SK-N-SH (cell line): Measurements from ENCODE around the gene CARD14. TPM values are rescaled to one million over a fixed set of nuclear protein-coding genes. Genes with fewer than 3 reads are reported as not detected.

ENCODE experiments used
- CTCF ChIA-PET: fragments of 300-600, 350-600 bp; formaldehyde crosslinking; extraction: SDS; loops from one replicate; lab custom pipeline; 2021; lab: Yijun Ruan, JAX
- POLR2A ChIA-PET: fragments of 350-600 bp; sonication (Branson Sonifier 250); formaldehyde crosslinking; extraction: SDS; loops from one replicate; lab custom pipeline; 2020; ENCODE audit warnings: antibody characterized with exemption, inconsistent platforms; lab: Yijun Ruan, JAX
- DNase-seq: peaks from one replicate; pipeline ENCODE4 v3.0.0; 2012
- H2AFZ ChIP-seq: fragments of 200-600 bp; sonication (generic); 2 replicates; pipeline ENCODE4 v1.8.1; 2016; ENCODE audit warnings: antibody characterized with exemption, mild to moderate bottlenecking, low read depth
- H3F3A ChIP-seq: fragments of 200-600 bp; sonication (generic); replicated peaks from 2 replicates; pipeline ENCODE3; 2016; ENCODE audit warnings: antibody characterized with exemption, mild to moderate bottlenecking; ENCODE audit not compliant: insufficient read depth
- H3K27ac ChIP-seq, 2 experiments: fragments of 200-500 bp in 1 of 2; fragments of 200-600 bp in 1 of 2; sonication (Bioruptor generic) in 1 of 2; sonication (generic), shearing (Covaris generic) in 1 of 2; 2 replicates each; pipeline versions ENCODE4 v1.5.1 to v1.6.1; 2014 to 2016; ENCODE audit warnings: low read depth in 2 of 2, inconsistent platforms in 1 of 2, low read length in 1 of 2, mild to moderate bottlenecking in 1 of 2, mixed read lengths in 1 of 2
- H3K27me3 ChIP-seq: fragments of 200-600 bp; sonication (generic), shearing (Covaris generic); 2 replicates; pipeline ENCODE4 v1.6.1; 2016; ENCODE audit warnings: mixed run types; ENCODE audit not compliant: insufficient read depth
- H3K36me3 ChIP-seq, 2 experiments: fragments of 200-500 bp in 1 of 2; fragments of 200-600 bp in 1 of 2; sonication (Bioruptor generic) in 1 of 2; sonication (generic) in 1 of 2; replicated peaks in 1 of 2; 2 replicates each; pipeline versions ENCODE3 to v1.5.1; 2014 to 2016; ENCODE audit warnings: low read length in 1 of 2, mild to moderate bottlenecking in 1 of 2; ENCODE audit not compliant: insufficient read depth in 2 of 2, control insufficient read depth in 1 of 2
- H3K4me1 ChIP-seq, 2 experiments: fragments of 200-500 bp in 1 of 2; fragments of 200-600 bp in 1 of 2; sonication (Bioruptor generic) in 1 of 2; sonication (generic), shearing (Covaris generic) in 1 of 2; 2 replicates each; pipeline versions ENCODE4 v1.5.1 to v1.6.1; 2014 to 2016; ENCODE audit warnings: low read depth in 1 of 2, low read length in 1 of 2, mixed run types in 1 of 2; ENCODE audit not compliant: insufficient read depth in 2 of 2, control insufficient read depth in 1 of 2
- H3K4me2 ChIP-seq: fragments of 200-600 bp; sonication (generic), shearing (Covaris generic); 2 replicates; pipeline ENCODE4 v1.6.1; 2017; ENCODE audit warnings: mixed run types
- H3K4me3 ChIP-seq, 2 experiments: fragments of 200-500 bp in 1 of 2; fragments of 200-600 bp in 1 of 2; sonication (Bioruptor generic) in 1 of 2; sonication (generic), shearing (Covaris generic) in 1 of 2; 2 replicates each; pipeline versions ENCODE4 v1.5.1 to v1.8.1; 2014 to 2016; ENCODE audit warnings: low read depth in 2 of 2, inconsistent platforms in 1 of 2, low read length in 1 of 2, mild to moderate bottlenecking in 1 of 2, mixed read lengths in 1 of 2, moderate library complexity in 1 of 2
- H3K79me2 ChIP-seq: fragments of 200-600 bp; sonication (generic); 2 replicates; pipeline ENCODE4 v1.8.1; 2017; ENCODE audit warnings: mild to moderate bottlenecking; ENCODE audit not compliant: insufficient read depth
- H3K9ac ChIP-seq: fragments of 200-600 bp; sonication (generic); 2 replicates; pipeline ENCODE4 v1.6.1; 2017; ENCODE audit warnings: mixed run types
- H3K9me2 ChIP-seq: fragments of 200-600 bp; sonication (generic); 2 replicates; pipeline ENCODE4 v1.6.1; 2017; ENCODE audit warnings: mixed run types
- H3K9me3 ChIP-seq: fragments of 200-600 bp; sonication (generic); 2 replicates; pipeline ENCODE4 v1.6.1; 2017; ENCODE audit warnings: mixed run types, mild to moderate bottlenecking, moderate library complexity
- H4K20me1 ChIP-seq: fragments of 200-600 bp; sonication (generic); 2 replicates; pipeline ENCODE4 v1.6.1; 2017; ENCODE audit warnings: mild to moderate bottlenecking, mixed run types; ENCODE audit not compliant: insufficient read depth
- EP300 ChIP-seq, 2 experiments: IDR thresholded peaks; 2 replicates each; pipeline versions ENCODE4 v1.4.0 to v1.6.1; 2012; ENCODE audit warnings: borderline replicate concordance in 1 of 2, low read depth in 1 of 2, low read length in 1 of 2
- FOSL2 ChIP-seq: IDR thresholded peaks from 2 replicates; pipeline ENCODE4 v1.4.0; 2012; ENCODE audit warnings: low read depth, mild to moderate bottlenecking, moderate library complexity, borderline replicate concordance
- FOXJ3 ChIP-seq: sonication (generic); formaldehyde crosslinking; IDR thresholded peaks from 2 replicates; pipeline ENCODE4 v1.5.1; 2020; ENCODE audit warnings: mild to moderate bottlenecking, missing genetic modification reagents
- GATA2 ChIP-seq: sonication (generic); formaldehyde crosslinking; IDR thresholded peaks from 2 replicates; pipeline ENCODE4 v1.5.0; 2020; ENCODE audit warnings: mild to moderate bottlenecking, missing genetic modification reagents
- IRF3 ChIP-seq: fragments of 150-350 bp; IDR thresholded peaks from 2 replicates; pipeline ENCODE4 v1.6.1; 2016; ENCODE audit warnings: mild to moderate bottlenecking, low read depth, low read length
- JUND ChIP-seq: IDR thresholded peaks from 2 replicates; pipeline ENCODE4 v1.4.0; 2012
- MEF2A ChIP-seq: IDR thresholded peaks from 2 replicates; pipeline ENCODE4 v1.4.0; 2012; ENCODE audit warnings: low read depth, borderline replicate concordance
- MXI1 ChIP-seq: IDR thresholded peaks from 2 replicates; pipeline ENCODE4 v1.6.1; 2012; ENCODE audit warnings: mild to moderate bottlenecking, low read depth, low read length, improper control_type of control experiment
- POLR2AphosphoS5 ChIP-seq: IDR thresholded peaks from 2 replicates; pipeline ENCODE4 v1.6.1; 2012; ENCODE audit warnings: low read depth, low read length
- RAD21 ChIP-seq: IDR thresholded peaks from 2 replicates; pipeline ENCODE4 v1.6.1; 2012; ENCODE audit warnings: mild to moderate bottlenecking, low read length
- TAF1 ChIP-seq: IDR thresholded peaks from 2 replicates; pipeline ENCODE4 v1.6.1; 2012; ENCODE audit warnings: low read depth, mild to moderate bottlenecking, low read length, moderate library complexity, borderline replicate concordance
- TCF12 ChIP-seq: IDR thresholded peaks from 2 replicates; pipeline ENCODE4 v1.4.0; 2012
- ZBTB33 ChIP-seq: IDR thresholded peaks from 2 replicates; pipeline ENCODE4 v1.4.0; 2012; ENCODE audit warnings: low read depth, borderline replicate concordance
- WGBS: methylation state at CpG from one replicate; pipeline ENCODE4 v1.1.6; 2017; ENCODE audit warnings: low lambda C conversion rate; 5-methylcytosine and 5-hydroxymethylcytosine counted together
- polyA plus RNA-seq, 3 experiments: library from polyadenylated mRNA; depleted of rRNA; stranded (reverse); fragments of >200 nt; gene quantifications; 2 replicates each; pipeline ENCODE4 v1.2.3, GENCODE V29; 2012

CARD14 gene
- polyA plus RNA-seq, 1 of the 3 experiments (the other 2 are of a cell fraction): 0.05 TPM

GRCh38 chr17:80222376-80223141 lies 52.7 kb downstream of the CARD14 start:
- POLR2A ChIA-PET: no interaction called here

More at GRCh38 chr17:80222376-80223141, 52.7 kb downstream of the CARD14 start:
- no peak for TF ChIP-seq TCF12
- TF ChIP-seq JUND: no peak
- no peak for TF ChIP-seq MEF2A
- no peak for TF ChIP-seq POLR2AphosphoS5
- no peak for TF ChIP-seq EP300 (IDR thresholded peaks at IDR 0.05; ENCODE audit: borderline replicate concordance in 1 of 2, low read depth in 1 of 2, low read length in 1 of 2)
- no peak for TF ChIP-seq FOSL2
- TF ChIP-seq GATA2 (CRISPR knock-in tag): no peak
- TF ChIP-seq ZBTB33: no peak
- no peak for TF ChIP-seq FOXJ3
- no peak for TF ChIP-seq TAF1
- no peak for TF ChIP-seq MXI1
- TF ChIP-seq RAD21: no peak
- no peak for TF ChIP-seq IRF3
- H3K27me3 ChIP-seq: no peaks in the 10 kb centered on the region
- 94% methylated on average over 15 of the region's 18 CpGs for WGBS
- H3K4me3 ChIP-seq: no peak overlapping the region
- H3K9me2 ChIP-seq: no peaks in the 10 kb centered on the region
- H3K36me3 ChIP-seq: peaks cover 2 to 5% of the 10 kb centered on the region in 2 experiments
- H3K79me2 ChIP-seq: peaks cover 39% of the 10 kb centered on the region; the same call in 1 of the 2 replicates
- H2AFZ ChIP-seq: no peak overlapping the region
- H3K9me3 ChIP-seq: no peaks in the 10 kb centered on the region
- no peak for DNase-seq
- H3K4me1 ChIP-seq: peaks cover 4 to 24% of the 10 kb centered on the region in 2 experiments; a peak in 1 of 4 replicates
- H3K4me2 ChIP-seq: no peak overlapping the region
- peaks cover 9% of the 10 kb centered on the region for H3F3A ChIP-seq
- H4K20me1 ChIP-seq: peaks cover 12% of the 10 kb centered on the region
- no peak overlapping the region for H3K27ac ChIP-seq
- CTCF ChIA-PET: interaction anchor here (1.1 to 1.8 kb wide), 2 partner anchors 42 to 140 kb away, joined by 3 read pairs; no protein-coding TSS in a partner anchor
- no peak overlapping the region for H3K9ac ChIP-seq
